ENCODE measurements around the gene EQTN.

DNA sequence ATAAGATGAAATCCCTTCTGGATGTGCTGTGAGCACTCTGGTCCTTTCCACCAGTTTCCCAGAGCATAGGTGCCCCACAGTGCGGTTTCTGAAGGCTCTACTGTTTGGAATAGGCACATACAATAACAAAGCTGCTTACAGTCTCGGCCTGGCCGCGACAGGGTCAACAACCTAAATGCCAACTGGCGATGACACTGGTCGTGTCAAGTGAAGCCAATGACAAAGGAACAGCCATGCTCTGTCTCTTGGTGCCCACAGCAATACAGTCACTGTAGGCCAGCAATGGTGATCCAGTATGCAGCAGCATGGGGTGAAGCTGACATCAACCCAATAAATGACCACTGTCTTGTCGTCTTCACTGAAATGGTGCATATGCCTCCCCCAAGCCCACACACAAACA is 47.8 kb upstream of the EQTN start:
- TF ChIP-seq EZH2 (IDR thresholded peaks at IDR 0.05; ENCODE audit: insufficient read depth, low read length): no peak
- TF ChIP-seq, protein P1, sequence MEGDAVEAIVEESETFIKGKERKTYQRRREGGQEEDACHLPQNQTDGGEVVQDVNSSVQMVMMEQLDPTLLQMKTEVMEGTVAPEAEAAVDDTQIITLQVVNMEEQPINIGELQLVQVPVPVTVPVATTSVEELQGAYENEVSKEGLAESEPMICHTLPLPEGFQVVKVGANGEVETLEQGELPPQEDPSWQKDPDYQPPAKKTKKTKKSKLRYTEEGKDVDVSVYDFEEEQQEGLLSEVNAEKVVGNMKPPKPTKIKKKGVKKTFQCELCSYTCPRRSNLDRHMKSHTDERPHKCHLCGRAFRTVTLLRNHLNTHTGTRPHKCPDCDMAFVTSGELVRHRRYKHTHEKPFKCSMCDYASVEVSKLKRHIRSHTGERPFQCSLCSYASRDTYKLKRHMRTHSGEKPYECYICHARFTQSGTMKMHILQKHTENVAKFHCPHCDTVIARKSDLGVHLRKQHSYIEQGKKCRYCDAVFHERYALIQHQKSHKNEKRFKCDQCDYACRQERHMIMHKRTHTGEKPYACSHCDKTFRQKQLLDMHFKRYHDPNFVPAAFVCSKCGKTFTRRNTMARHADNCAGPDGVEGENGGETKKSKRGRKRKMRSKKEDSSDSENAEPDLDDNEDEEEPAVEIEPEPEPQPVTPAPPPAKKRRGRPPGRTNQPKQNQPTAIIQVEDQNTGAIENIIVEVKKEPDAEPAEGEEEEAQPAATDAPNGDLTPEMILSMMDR (IDR thresholded peaks at IDR 0.05; ENCODE audit: insufficient read depth, low read depth, low read length): no peak
